ENCODE results near the gene ARHGAP8.

ARHGAP8 gene

DNA sequence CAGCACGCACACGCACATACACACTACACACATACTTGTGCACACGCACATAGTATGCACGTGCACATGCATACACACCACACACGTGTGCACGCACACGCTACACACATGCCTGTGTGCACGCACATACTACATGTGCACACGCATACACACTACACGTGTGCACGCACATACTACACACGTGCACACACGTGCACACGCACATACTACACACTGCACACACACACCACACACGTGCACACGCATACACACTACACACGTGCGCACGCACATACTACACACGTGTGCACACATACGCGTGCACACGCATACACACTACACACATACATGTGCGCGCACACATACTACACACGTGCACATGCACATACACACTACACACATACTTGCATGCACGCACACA, 19.7 kb upstream of the ARHGAP8 start:
- Histone ChIP-seq H3K4me1 (ENCODE audit: control insufficient read depth, insufficient read depth, low read length) (peaks cover 15% of the 10 kb centered on the region), H3K4me3 (ENCODE audit: insufficient read depth, low read depth, low read length) (no peak overlapping the region), H3K36me3 (ENCODE audit: control insufficient read depth, insufficient read depth, low read length) (no peaks in the 10 kb centered on the region), H3K27me3 (ENCODE audit: control insufficient read depth, insufficient read depth, low read length, poor library complexity, severe bottlenecking) (no peaks in the 10 kb centered on the region), H3K9me3 (ENCODE audit: control insufficient read depth, low read length) (no peaks in the 10 kb centered on the region), H3K27ac (ENCODE audit: insufficient read depth, low read depth, low read length, poor library complexity, severe bottlenecking) (no peak overlapping the region)
- WGBS, 2 experiments = 87% methylated on average over 27 of the region's 27 CpGs

DNA sequence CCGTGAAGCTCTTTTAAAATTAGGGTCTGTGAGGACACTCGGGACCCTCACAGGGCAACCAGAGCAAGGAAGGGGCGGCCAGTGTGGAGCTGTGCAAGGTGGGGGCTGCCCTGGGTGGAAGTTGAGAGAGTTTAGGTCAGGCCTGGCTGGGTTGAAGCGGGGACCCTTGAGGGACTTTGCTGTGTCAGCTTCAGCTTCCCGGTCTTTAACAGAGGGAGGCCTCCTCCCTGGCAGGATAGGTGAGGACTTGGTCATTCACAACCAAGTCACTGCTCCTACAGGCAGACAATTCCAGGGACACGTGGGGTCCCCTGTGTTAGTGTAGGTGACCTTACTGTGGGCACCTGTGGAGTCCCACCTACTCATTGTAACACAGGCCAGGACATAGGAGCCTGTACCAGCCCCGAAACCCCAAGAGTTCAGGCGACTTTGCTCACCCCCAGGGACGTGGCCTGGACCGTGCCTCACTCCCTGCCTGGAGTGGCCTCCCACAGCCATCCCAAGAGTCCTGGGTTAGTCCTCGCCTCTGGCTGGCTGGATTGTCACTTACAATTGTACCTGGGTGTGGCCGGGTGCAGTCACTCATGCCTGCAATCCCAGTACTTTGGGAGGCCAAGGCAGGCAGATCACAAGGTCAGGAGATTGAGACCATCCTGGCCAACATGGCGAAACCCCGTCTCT, 18.8 kb upstream of the ARHGAP8 start:
- Histone ChIP-seq H3K36me3 (ENCODE audit: control insufficient read depth, insufficient read depth, low read length) (no peaks in the 10 kb centered on the region), H3K27me3 (ENCODE audit: control insufficient read depth, insufficient read depth, low read length, poor library complexity, severe bottlenecking) (no peaks in the 10 kb centered on the region), H3K4me3 (ENCODE audit: insufficient read depth, low read depth, low read length) (no peak overlapping the region), H3K4me1 (ENCODE audit: control insufficient read depth, insufficient read depth, low read length) (peaks cover 15% of the 10 kb centered on the region), H3K27ac (ENCODE audit: insufficient read depth, low read depth, low read length, poor library complexity, severe bottlenecking) (no peak overlapping the region), H3K9me3 (ENCODE audit: control insufficient read depth, low read length) (no peaks in the 10 kb centered on the region)
- 88 to 90% methylated on average over 14 of the region's 14 CpGs for WGBS, 2 experiments

DNA sequence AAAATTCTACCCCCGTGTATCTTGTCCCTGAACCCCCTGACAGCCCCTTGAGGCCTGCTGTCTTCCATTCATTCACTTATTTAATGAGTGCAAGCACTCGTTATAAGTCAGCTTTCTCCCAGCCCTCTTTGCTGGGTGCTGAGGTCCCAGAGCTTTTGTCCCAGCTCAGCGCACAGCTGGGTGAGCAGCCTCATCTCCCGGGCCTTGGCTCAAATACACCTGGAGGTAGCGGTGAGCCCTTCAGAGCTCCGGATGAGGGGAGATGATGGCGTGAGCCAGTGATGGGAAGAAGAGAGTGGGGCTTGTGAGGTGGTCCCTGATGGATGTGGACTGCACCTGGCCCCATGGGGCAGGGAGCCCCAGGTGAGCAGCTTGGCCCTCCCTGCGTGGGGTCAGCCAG, 18.1 kb upstream of the ARHGAP8 start:
- Histone ChIP-seq H3K4me3 (ENCODE audit: insufficient read depth, low read depth, low read length) (no peak overlapping the region), H3K36me3 (ENCODE audit: control insufficient read depth, insufficient read depth, low read length) (no peaks in the 10 kb centered on the region), H3K27me3 (ENCODE audit: control insufficient read depth, insufficient read depth, low read length, poor library complexity, severe bottlenecking) (no peaks in the 10 kb centered on the region), H3K4me1 (ENCODE audit: control insufficient read depth, insufficient read depth, low read length) (peaks cover 15% of the 10 kb centered on the region), H3K9me3 (ENCODE audit: control insufficient read depth, low read length) (no peaks in the 10 kb centered on the region), H3K27ac (ENCODE audit: insufficient read depth, low read depth, low read length, poor library complexity, severe bottlenecking) (no peak overlapping the region)
- WGBS, 2 experiments = 82 to 85% methylated on average over 8 of the region's 8 CpGs

DNA sequence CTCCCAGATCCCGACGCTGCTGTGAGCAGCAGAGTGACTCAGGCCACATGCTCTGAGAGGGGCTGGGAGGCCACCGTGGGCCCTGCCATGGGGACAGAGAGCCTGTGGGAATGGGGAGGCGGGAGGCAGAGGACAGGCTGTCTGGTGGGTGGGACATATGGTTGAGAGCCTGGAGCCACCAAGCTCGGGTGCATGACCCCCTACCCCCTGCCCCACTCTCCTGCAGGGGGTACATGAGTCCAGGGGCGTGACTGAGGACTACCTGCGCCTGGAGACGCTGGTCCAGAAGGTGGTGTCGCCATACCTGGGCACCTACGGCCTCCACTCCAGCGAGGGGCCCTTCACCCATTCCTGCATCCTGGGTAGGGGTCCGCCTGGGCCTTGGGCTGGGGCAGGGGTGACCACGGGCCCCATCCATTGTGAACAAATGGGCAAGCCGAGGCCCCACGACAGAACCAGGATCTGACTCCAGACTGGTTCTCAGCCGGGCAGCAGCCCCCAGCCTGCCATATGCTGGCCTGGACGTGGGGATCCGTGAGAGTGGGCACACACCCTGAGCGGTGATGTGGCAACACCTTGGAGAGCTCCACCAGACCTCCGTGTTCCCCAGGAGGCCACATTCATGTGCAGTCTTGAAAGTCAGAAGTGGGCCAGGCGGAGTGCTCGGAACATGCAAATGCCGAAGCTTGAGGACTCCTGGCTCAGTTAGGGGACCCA, 17.4 kb upstream of the ARHGAP8 start:
- peaks cover 14% of the 10 kb centered on the region for H3K4me1 ChIP-seq (ENCODE audit: control insufficient read depth, insufficient read depth, low read length)
- WGBS, 2 experiments = 86 to 88% methylated on average over 23 of the region's 23 CpGs
- H3K4me3 ChIP-seq (ENCODE audit: insufficient read depth, low read depth, low read length) = no peak overlapping the region
- no peak overlapping the region for H3K27ac ChIP-seq (ENCODE audit: insufficient read depth, low read depth, low read length, poor library complexity, severe bottlenecking)
- no peaks in the 10 kb centered on the region for H3K27me3 ChIP-seq (ENCODE audit: control insufficient read depth, insufficient read depth, low read length, poor library complexity, severe bottlenecking)
- H3K9me3 ChIP-seq (ENCODE audit: control insufficient read depth, low read length) = no peaks in the 10 kb centered on the region
- H3K36me3 ChIP-seq (ENCODE audit: control insufficient read depth, insufficient read depth, low read length) = no peaks in the 10 kb centered on the region

DNA sequence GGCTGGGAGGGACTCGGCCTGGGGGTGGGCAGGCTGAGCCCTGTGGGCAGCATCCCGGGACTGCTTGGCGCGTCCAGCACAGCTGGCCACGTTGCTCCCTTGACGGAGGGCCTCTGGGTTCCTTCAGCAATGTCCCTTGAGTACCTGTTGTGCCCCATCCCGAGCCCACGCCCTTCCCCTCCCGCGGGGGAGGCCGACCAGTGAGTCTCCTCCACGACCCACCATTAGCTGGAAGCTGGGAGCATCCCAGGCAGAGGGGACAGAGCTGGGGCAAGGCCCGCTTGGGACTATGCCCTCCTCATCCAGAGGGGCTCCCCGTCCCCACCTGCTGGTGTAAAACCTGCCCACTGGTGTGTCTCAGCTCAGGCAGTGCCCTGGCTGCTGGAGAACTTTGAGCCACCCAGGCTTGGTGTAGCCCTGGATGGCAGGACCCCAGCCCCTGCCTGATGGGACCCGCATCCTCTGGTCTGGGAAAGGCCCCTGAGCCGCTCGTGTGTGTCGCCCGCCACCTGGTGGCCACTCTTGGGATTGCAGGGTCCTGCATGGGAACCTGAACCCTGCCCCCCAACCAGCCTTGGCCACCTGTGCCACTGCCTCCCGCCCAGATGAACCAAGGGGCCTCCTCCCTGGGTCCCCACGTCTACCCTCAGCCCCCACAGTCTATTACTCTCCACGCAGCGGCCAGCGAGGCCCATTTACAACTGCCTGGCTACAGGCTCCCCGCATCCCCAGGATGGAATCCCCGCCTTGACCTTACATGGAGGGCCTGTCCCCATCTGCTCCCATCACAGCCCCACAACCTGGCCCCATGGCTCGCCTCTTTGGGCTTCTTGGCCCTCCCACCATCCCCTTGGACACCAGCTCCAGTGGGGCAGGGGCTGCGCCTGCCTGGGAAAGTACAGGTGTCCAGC, 16.6 kb upstream of the ARHGAP8 start:
- Histone ChIP-seq H3K4me1 (ENCODE audit: control insufficient read depth, insufficient read depth, low read length) (peaks cover 13% of the 10 kb centered on the region), H3K27me3 (ENCODE audit: control insufficient read depth, insufficient read depth, low read length, poor library complexity, severe bottlenecking) (no peaks in the 10 kb centered on the region), H3K4me3 (ENCODE audit: insufficient read depth, low read depth, low read length) (no peak overlapping the region), H3K27ac (ENCODE audit: insufficient read depth, low read depth, low read length, poor library complexity, severe bottlenecking) (no peak overlapping the region), H3K36me3 (ENCODE audit: control insufficient read depth, insufficient read depth, low read length) (no peaks in the 10 kb centered on the region), H3K9me3 (ENCODE audit: control insufficient read depth, low read length) (no peaks in the 10 kb centered on the region)
- WGBS, 2 experiments = 42% methylated on average over 28 of the region's 28 CpGs

DNA sequence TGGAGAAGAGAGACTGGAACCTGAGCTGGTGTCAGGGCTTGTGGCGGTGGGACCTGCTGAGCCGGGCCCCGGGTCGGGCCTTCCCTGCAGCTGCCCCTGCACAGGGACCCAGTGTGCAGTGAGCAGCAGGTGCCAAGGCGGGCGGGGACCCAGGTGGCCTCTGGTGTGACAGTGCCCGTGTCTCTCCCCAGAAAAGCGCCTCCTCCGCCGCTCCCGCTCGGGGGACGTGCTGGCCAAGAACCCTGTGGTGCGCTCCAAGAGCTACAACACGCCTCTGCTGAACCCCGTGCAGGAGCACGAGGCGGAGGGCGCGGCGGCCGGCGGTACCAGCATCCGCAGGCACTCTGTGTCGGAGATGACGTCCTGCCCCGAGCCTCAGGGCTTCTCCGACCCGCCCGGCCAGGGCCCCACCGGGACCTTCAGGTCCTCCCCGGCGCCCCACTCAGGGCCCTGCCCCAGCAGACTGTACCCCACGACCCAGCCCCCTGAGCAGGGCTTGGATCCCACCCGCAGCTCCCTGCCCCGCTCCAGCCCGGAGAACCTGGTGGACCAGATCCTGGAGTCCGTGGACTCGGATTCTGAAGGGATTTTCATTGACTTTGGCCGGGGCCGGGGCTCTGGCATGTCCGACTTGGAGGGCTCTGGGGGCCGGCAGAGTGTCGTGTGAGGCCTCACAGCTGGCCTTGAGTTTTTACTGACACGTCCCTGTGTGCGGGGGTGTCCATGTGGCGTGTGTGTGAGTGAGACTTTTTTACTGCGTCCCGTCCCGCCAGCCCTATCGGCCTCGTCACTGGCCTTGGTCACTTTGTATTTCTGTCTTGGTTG, 15.6 kb upstream of the ARHGAP8 start:
- Histone ChIP-seq H3K27me3 (ENCODE audit: control insufficient read depth, insufficient read depth, low read length, poor library complexity, severe bottlenecking) (no peaks in the 10 kb centered on the region), H3K4me1 (ENCODE audit: control insufficient read depth, insufficient read depth, low read length) (peaks cover 8% of the 10 kb centered on the region), H3K27ac (ENCODE audit: insufficient read depth, low read depth, low read length, poor library complexity, severe bottlenecking) (no peak overlapping the region), H3K4me3 (ENCODE audit: insufficient read depth, low read depth, low read length) (no peak overlapping the region), H3K9me3 (ENCODE audit: control insufficient read depth, low read length) (no peaks in the 10 kb centered on the region), H3K36me3 (ENCODE audit: control insufficient read depth, insufficient read depth, low read length) (no peaks in the 10 kb centered on the region)
- WGBS, 2 experiments = 90% methylated on average over 52 of the region's 52 CpGs

DNA sequence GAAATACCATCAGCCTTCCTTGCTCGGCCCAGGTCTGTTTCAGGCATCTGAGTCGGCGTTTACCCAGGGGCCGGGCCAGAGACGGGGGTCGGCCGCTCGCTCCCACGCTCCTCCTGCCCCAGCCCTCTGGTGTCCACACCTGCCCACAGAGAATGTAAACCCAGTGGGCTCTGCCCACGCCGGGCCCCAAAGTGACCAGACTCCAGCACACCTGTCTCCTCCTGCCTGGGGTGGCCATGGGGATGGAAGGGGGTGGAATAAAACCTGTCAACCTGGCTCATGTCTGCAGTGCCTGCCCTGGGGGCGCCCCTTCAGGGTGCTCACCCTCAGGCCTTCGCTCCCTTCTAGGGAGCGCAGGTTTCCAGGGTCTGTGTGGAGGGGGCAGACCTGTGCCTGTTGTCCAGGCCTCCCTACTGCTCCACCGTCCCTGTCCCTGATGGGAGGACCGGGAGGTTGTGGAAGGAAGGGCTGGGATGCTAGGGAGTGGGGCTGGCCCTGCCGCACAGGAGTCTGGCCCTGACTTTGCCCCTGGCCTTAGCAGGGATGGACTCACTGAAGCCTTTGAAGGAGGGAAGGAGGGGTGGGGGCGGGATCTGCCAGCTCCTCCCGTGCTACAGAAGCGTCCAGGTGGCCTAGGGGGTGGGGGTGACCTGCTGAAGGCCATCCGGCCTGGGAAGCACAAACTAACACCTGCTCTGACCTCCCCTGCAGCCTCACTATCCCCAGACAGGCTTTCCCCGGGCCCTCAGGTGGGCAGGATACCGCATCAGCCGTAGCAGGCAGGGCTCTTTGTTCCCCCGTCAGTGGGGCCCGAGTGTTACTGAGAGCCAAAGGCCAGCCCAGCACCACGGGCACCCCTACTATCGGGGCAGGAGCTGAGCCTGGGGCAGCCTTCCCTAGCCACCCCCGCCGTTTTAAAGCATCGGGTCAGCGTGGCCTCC, 14.7 kb upstream of the ARHGAP8 start:
- WGBS, 2 experiments = 65 to 68% methylated on average over 32 of the region's 32 CpGs
- Histone ChIP-seq H3K4me3 (ENCODE audit: insufficient read depth, low read depth, low read length) (no peak overlapping the region), H3K36me3 (ENCODE audit: control insufficient read depth, insufficient read depth, low read length) (no peaks in the 10 kb centered on the region), H3K9me3 (ENCODE audit: control insufficient read depth, low read length) (no peaks in the 10 kb centered on the region), H3K27me3 (ENCODE audit: control insufficient read depth, insufficient read depth, low read length, poor library complexity, severe bottlenecking) (no peaks in the 10 kb centered on the region), H3K27ac (ENCODE audit: insufficient read depth, low read depth, low read length, poor library complexity, severe bottlenecking) (no peak overlapping the region), H3K4me1 (ENCODE audit: control insufficient read depth, insufficient read depth, low read length) (peaks cover 6% of the 10 kb centered on the region)

DNA sequence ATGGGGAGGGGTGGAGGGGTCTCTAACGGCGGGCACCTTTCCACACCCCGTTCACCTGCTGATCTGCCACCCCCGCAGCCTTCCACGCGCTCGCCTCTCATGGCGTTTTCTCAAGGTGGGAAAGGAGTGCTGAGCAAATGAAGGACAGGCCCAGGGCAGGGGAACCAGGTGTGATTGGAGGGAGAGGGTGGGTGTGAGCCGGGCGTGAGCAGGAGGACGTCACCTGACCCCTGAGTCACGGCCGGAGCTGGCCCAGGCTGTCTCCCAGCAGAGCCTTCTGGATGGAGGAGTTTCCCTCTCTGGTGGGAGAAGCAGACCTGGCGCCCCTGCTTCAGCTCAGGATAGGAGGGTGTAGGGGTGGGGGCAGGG, 14.0 kb upstream of the ARHGAP8 start:
- WGBS, 2 experiments = 64 to 71% methylated on average over 14 of the region's 14 CpGs
- Histone ChIP-seq H3K27ac (ENCODE audit: insufficient read depth, low read depth, low read length, poor library complexity, severe bottlenecking) (no peak overlapping the region), H3K27me3 (ENCODE audit: control insufficient read depth, insufficient read depth, low read length, poor library complexity, severe bottlenecking) (no peaks in the 10 kb centered on the region), H3K9me3 (ENCODE audit: control insufficient read depth, low read length) (no peaks in the 10 kb centered on the region), H3K36me3 (ENCODE audit: control insufficient read depth, insufficient read depth, low read length) (no peaks in the 10 kb centered on the region), H3K4me3 (ENCODE audit: insufficient read depth, low read depth, low read length) (no peak overlapping the region), H3K4me1 (ENCODE audit: control insufficient read depth, insufficient read depth, low read length) (peaks cover 6% of the 10 kb centered on the region)

DNA sequence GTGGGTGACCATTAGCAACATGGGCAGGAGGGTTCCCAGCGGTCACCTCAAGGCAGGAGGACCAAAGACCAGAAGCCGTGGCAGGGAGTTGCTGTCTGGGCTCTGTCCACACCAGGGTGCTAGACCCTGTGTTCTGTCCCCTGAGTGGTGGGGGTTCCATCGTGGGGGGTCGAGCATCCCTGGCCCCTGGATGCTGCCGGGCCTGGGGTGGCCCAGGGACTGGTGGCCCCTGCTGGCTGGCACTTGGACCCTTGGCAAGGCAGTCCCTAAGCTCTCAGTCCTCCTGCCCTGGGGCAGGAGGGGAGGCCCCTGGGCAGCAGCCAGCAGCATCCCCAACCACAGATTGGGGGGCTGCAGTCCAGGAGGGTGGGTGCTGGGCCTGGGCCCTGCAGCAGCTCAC, 13.4 kb upstream of the ARHGAP8 start:
- no peak overlapping the region for H3K27ac ChIP-seq (ENCODE audit: insufficient read depth, low read depth, low read length, poor library complexity, severe bottlenecking)
- H3K9me3 ChIP-seq (ENCODE audit: control insufficient read depth, low read length) = no peaks in the 10 kb centered on the region
- 89 to 92% methylated on average over 5 of the region's 5 CpGs for WGBS, 2 experiments
- no peak overlapping the region for H3K4me3 ChIP-seq (ENCODE audit: insufficient read depth, low read depth, low read length)
- H3K4me1 ChIP-seq (ENCODE audit: control insufficient read depth, insufficient read depth, low read length) = peaks cover 6% of the 10 kb centered on the region
- no peaks in the 10 kb centered on the region for H3K36me3 ChIP-seq (ENCODE audit: control insufficient read depth, insufficient read depth, low read length)
- H3K27me3 ChIP-seq (ENCODE audit: control insufficient read depth, insufficient read depth, low read length, poor library complexity, severe bottlenecking) = no peaks in the 10 kb centered on the region

Measured in ectodermal cell (in vitro differentiated cells).